ENCODE results near the gene FAM117B. TPM values are rescaled to one million over a fixed set of nuclear protein-coding genes. Genes with fewer than 3 reads are reported as not detected.

FAM117B gene
- total RNA-seq, 2 experiments from 2014 or later, result 4.2 to 18.4 TPM

GRCh38 chr2:202720226-202720625 lies 85.5 kb downstream of the FAM117B start:
- CTCF ChIA-PET (ENCODE audit: unreplicated experiment), result no interaction called here

GRCh38 chr2:202721621-202722020 lies 86.9 kb downstream of the FAM117B start:
- CTCF ChIA-PET (ENCODE audit: unreplicated experiment), result no interaction called here
- no peak for TF ChIP-seq CTCF (conservative IDR thresholded peaks at IDR 0.05; ENCODE audit: low read length)
- no peak for TF ChIP-seq EZH2phosphoT487 (IDR thresholded peaks at IDR 0.05; ENCODE audit: borderline replicate concordance, low read depth, low read length)
- H3K4me1 ChIP-seq (ENCODE audit: insufficient read depth, low read length, poor library complexity, severe bottlenecking), result no peaks in the 10 kb centered on the region
- no peaks in the 10 kb centered on the region for H3K9me2 ChIP-seq (ENCODE audit: insufficient read depth, low read length)
- DNase-seq (ENCODE audit: low spot score), result no peak
- no peak overlapping the region for H3K4me2 ChIP-seq (ENCODE audit: low read length)
- H3K27ac ChIP-seq (ENCODE audit: low read depth, low read length, poor library complexity, severe bottlenecking), result no peak overlapping the region
- no peak overlapping the region for H3K4me3 ChIP-seq (ENCODE audit: low read depth, low read length, poor library complexity, severe bottlenecking)
- intact Hi-C loops (cut with micrococcal nuclease; ENCODE audit: unreplicated experiment), result no loop called here
- H3K36me3 ChIP-seq (ENCODE audit: insufficient read depth, low read length), result no peaks in the 10 kb centered on the region
- H3K9me3 ChIP-seq (ENCODE audit: low read length), result no peaks in the 10 kb centered on the region
- BruUV-seq (replicated peaks), result no TSS peak
- no peak overlapping the region for H2AFZ ChIP-seq (ENCODE audit: low read length)
- POLR2A ChIA-PET, result interaction anchor here (0.7 kb wide), 1 partner anchor 710 kb away, joined by 5 read pairs; no protein-coding TSS in a partner anchor
- H4K20me1 ChIP-seq (ENCODE audit: insufficient read depth, low read length), result no peaks in the 10 kb centered on the region
- no peaks in the 10 kb centered on the region for H3K79me2 ChIP-seq (ENCODE audit: insufficient read depth, low read depth, low read length)

More at GRCh38 chr2:202720226-202720625, 85.5 kb downstream of the FAM117B start:
- intact Hi-C loops (cut with micrococcal nuclease; ENCODE audit: unreplicated experiment), result no loop called here
- no peak overlapping the region for H3K4me3 ChIP-seq (ENCODE audit: low read depth, low read length, poor library complexity, severe bottlenecking)
- BruUV-seq (replicated peaks), result no TSS peak
- no peaks in the 10 kb centered on the region for H3K79me2 ChIP-seq (ENCODE audit: insufficient read depth, low read depth, low read length)
- no peak overlapping the region for H3K27ac ChIP-seq (ENCODE audit: low read depth, low read length, poor library complexity, severe bottlenecking)
- no peak for DNase-seq (ENCODE audit: low spot score)
- H3K4me1 ChIP-seq (ENCODE audit: insufficient read depth, low read length, poor library complexity, severe bottlenecking), result no peaks in the 10 kb centered on the region
- no peak overlapping the region for H3K4me2 ChIP-seq (ENCODE audit: low read length)
- H3K9me3 ChIP-seq (ENCODE audit: low read length), result no peaks in the 10 kb centered on the region
- H4K20me1 ChIP-seq (ENCODE audit: insufficient read depth, low read length), result no peaks in the 10 kb centered on the region
- no peak overlapping the region for H2AFZ ChIP-seq (ENCODE audit: low read length)
- H3K9me2 ChIP-seq (ENCODE audit: insufficient read depth, low read length), result no peaks in the 10 kb centered on the region
- no peaks in the 10 kb centered on the region for H3K36me3 ChIP-seq (ENCODE audit: insufficient read depth, low read length)
- TF ChIP-seq CTCF (conservative IDR thresholded peaks at IDR 0.05; ENCODE audit: low read length) (no peak), EZH2phosphoT487 (IDR thresholded peaks at IDR 0.05; ENCODE audit: borderline replicate concordance, low read depth, low read length) (no peak)
- POLR2A ChIA-PET, result interaction anchor here (0.6 to 1.2 kb wide), 2 partner anchors 11 to 84 kb away, joined by 4 read pairs; no protein-coding TSS in a partner anchor

- no peak for DNase-seq (ENCODE audit: low spot score)
- Histone ChIP-seq H3K4me2 (ENCODE audit: low read length) (no peak overlapping the region), H3K9me3 (ENCODE audit: low read length) (no peaks in the 10 kb centered on the region), H4K20me1 (ENCODE audit: insufficient read depth, low read length) (no peaks in the 10 kb centered on the region), H2AFZ (ENCODE audit: low read length) (no peak overlapping the region), H3K27ac (ENCODE audit: low read depth, low read length, poor library complexity, severe bottlenecking) (no peak overlapping the region), H3K36me3 (ENCODE audit: insufficient read depth, low read length) (no peaks in the 10 kb centered on the region), H3K4me1 (ENCODE audit: insufficient read depth, low read length, poor library complexity, severe bottlenecking) (no peaks in the 10 kb centered on the region), H3K4me3 (ENCODE audit: low read depth, low read length, poor library complexity, severe bottlenecking) (no peak overlapping the region), H3K79me2 (ENCODE audit: insufficient read depth, low read depth, low read length) (no peaks in the 10 kb centered on the region), H3K9me2 (ENCODE audit: insufficient read depth, low read length) (no peaks in the 10 kb centered on the region)
- ChIA-PET POLR2A (interaction anchor here (0.6 to 0.7 kb wide), 4 partner anchors 41 to 860 kb away, joined by 3 to 5 read pairs (median 4); no protein-coding TSS in a partner anchor), CTCF (ENCODE audit: unreplicated experiment) (no interaction called here)
- intact Hi-C loops (cut with micrococcal nuclease; ENCODE audit: unreplicated experiment), result no loop called here
- no TSS peak for BruUV-seq (replicated peaks)
- TF ChIP-seq EZH2phosphoT487 (IDR thresholded peaks at IDR 0.05; ENCODE audit: borderline replicate concordance, low read depth, low read length), result no peak
- TF ChIP-seq CTCF (conservative IDR thresholded peaks at IDR 0.05; ENCODE audit: low read length), result no peak
Observed at GRCh38 chr2:202723746-202724145, 89.0 kb downstream of the FAM117B start.

Data from OCI-LY7 (cell line).